ENCODE data around the gene CHST3.
"Not testable (repeated sequence)": the region's sequence is repeated elsewhere in the genome, so short reads cannot be mapped to it uniquely, and the experiment has no call there.

The CHST3 gene

DNA sequence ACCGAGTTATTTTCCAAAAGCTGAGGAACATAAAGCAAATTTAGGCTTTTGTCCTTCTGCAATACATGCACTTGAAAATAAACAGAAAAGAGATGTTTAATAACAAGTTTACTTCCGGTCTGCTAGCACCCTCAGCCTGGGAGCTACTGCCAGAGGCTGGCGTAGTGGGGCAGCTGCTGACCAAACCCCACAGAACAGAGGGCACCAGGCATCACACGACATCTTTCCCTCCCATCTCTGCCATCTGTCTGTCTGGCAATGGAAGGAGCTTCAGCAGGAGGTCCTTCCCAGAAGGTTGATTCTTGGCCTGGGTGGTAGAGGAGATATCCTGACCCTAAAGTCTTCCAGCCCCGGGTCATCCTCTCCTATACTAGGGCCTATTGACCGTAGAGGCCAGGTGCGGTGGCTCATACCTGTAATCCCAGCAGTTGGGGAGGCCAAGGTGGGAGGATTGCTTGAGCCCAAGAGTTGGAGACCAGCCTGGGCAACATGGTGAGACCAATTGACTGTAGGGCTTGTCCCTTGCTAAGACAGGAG is 47.8 kb downstream of the CHST3 start:
- no peak for DNase-seq

DNA sequence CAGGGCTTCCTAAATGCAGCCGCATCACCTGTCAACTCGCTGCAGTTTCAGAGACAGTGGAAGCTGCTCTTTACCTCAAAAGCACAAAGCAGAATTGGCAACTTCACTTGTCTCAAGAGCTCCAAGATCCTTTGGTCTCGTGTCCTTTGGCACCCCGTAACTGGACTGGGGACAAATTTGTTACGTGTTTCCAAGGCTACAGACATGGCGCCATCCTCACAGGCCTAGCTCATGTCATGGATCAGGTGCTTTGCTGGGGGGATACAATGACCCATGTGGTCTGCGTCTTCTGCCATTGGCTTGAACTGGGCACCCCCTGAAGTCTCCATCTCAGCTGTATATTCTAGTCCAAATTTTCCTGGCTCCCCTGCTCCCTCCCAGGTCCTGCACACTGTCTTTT is 48.6 kb downstream of the CHST3 start:
- DNase-seq, result no peak

DNA sequence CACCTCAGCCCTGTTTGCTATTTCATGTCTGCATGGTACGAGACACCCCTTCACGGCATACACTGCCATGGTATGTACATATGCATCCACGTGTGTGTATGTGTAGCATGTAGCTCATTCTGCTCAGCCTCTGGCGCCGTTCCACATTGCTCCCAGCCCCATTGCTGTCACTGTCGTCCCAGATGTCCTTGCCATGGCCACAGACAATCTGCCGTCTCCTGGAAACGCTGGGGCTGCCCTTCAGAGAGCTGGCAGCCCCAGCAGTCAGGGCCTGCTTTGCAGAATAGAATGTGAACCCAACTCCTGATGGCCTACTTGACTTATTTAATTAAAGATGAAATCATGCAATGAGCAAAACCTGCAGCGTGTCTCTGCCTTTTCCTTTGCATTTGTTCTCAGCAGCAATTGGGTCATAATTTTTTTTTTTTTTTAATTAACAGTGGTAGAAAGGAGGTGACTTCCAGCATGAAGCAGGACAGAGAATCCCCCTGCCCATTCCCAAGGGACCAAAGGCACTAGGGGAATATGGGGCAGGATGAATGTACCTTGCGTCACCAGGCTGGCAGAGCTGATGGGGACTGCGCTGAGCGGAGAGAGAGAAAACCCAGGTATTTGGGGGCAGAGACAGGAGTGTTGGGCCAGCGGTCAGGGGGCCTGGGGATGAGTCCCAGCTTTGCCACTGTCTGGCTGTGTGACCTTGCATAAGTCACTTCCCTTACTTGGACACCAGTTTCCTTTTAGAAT is 49.2 kb downstream of the CHST3 start:
- DNase-seq, result no peak

GRCh38 chr10:72014197-72014596 is 50.0 kb downstream of the CHST3 start:
- DNase-seq, result no peak

DNA sequence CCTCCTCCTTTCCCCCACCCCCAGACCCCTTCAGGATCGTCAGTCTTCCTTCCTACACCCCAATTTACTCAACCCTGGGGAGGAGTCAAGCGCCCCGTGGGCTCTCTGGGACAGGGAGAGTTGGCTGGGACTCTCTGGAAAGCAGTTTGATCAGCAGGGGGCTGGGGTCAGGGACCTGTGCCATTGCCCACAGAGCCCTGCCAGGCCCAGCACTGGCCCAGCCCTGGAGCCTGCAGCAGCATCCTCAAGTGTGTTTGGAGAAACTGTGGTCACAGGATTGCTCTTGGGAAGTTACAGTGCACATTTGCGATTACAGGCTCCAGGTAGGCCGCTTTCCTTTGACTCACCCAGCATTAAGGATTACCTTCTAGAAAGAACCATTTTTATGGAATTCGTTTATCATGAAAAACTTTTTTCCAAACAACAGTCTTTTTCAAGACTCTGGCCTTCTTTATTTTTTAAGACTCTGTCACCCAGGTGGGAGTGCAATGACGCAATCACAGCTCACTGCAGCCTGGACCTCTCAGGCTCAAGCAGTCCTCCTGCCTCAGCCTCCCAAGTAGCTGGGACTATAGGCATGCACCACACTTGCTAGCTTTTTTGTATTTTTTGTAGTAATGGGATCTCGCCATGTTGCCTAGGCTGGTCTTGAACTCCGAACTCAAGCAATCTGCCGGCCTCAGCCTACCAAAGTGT is 50.7 kb downstream of the CHST3 start:
- DNase-seq, result no peak

GRCh38 chr10:72015841-72016240 is 51.6 kb downstream of the CHST3 start:
- DNase-seq, result no peak

DNA sequence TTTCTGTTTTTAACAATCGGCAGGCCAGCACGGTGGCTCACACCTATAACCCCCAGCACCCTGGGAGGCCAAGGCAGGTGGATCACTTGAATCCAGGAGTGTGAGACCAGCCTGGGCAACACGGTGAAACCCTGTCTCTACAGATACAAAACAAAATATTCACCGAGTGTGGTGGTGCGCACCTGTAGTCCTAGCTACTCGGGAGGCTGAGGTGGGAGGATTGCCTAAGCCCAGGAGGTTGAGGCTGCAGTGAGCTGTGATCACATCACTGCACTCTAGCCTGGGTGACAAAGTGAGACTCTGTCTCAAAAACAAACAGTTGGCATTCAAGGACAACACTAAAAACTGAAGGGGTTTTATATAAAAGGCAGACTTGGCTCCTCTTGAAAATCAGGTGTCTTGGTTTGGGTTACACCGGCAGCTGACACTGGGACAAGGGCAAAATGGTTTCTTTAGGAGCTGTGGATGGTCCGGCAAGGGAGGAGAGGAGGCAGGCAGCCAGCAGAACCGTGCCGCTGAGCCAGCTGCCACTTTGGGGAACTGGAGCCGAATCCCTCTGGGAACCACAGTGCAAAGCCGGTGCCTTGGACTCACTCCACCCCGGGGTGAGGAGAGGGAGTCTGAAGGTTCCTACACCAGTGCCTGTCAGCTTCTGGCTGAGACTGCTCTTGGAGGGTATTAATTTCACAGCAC is 52.6 kb downstream of the CHST3 start:
- no peak for DNase-seq

GRCh38 chr10:72019085-72019876 is 55.1 kb downstream of the CHST3 start:
- DNase-seq, result no peak

DNA sequence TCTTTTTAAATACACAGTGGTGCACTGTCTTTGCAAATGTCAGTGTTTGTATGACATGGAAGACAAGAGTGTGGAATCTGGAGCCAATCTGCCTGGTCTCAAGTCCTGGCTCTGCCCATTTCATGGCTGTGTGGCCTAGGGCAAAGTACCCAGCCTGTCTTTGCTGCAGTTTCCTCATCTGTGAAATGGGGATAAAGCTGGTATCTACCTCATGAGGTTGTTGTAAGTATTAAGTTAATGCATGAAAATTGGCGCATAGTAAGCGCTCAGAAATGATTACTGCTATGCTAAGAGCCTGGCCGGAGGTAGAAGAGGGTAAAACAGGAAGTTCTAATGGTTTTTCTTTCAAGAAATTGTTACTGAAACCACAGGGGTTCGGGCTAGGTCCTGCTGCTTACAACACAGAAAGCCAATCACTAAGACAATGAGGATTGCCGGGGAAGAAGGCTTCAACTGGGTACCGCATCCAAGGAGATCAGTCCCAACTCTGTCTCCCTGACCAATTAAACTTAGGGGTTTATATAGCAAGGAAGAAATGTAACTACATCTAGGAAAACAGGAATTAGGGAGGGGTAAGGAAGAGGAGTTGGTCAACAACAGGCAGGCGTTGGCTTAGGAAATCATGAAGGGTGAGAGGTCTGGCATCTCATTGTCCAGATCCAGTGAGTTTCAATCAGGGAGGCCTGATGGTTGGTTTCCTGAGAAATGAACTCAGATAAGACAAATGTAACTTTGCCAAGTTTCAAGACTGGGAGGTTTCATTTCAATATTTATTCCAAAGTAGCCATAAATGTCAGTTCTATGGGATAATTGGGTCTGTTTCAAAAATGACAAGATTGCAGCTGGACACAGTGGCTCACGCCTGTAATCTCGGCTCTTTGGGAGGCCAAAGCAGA is 57.0 kb downstream of the CHST3 start:
- DNase-seq, result no peak

DNA sequence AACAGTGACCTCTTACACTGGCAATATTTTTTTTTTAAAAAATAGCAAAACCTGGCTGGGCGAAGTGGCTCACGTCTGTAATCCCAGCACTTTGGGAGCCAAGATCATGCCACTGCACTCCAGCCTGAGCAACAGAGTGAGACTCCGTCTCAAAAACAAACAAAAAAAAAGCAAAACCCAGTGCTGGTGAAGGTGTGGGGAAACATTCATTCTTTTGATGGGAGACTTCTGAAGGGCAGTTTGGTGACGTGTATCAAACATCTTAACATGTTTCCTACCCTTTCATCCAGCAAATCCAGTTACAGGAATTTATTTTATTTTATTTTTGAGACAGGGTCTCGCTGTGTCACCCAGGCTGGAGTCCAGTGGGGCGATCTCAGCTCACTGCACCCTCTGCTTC is 58.0 kb downstream of the CHST3 start:
- no peak for DNase-seq

DNA sequence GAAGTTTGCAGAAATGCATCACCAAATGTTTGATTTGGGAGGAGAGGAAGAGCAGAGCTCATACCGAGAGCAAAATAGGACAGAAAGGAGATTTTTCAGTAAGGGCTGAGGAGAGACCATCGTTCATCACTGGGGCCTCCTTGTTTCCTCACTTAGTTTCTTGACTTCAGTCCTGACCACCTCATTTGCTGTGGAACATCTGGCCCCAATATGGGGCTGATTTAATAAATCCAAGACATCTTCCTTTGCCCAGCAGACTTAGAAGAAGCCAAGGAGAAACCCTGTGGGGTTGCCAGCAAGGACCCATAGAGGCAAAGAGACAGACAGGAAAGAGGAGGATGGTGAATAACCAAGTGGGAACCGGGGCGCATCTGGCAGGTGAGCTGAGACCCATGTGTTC is 60.4 kb downstream of the CHST3 start:
- no peak for DNase-seq

GRCh38 chr10:72025400-72025799 is 61.2 kb downstream of the CHST3 start:
- DNase-seq, result no peak

DNA sequence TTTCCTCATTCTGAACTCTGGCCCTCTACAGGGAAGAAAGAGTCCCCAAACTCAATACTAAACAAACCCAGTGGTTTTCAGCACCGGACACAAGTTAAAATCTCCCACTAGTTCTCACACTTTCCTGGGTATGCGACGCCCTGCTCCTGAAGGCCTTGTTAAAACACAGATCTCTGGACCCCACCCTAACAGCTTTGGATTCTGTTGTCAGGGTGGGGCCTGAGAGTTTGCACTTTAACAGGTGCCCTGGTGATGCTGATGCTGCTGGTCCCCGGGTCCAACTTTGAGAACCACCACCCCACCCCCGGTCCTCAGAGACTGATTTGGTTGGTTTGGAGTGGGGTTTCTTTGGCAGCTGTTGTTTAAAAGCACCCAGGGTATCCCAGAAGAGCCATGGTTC is 61.6 kb downstream of the CHST3 start:
- DNase-seq, result no peak

GRCh38 chr10:72026278-72027111 is 62.3 kb downstream of the CHST3 start:
- DNase-seq, result no peak

DNA sequence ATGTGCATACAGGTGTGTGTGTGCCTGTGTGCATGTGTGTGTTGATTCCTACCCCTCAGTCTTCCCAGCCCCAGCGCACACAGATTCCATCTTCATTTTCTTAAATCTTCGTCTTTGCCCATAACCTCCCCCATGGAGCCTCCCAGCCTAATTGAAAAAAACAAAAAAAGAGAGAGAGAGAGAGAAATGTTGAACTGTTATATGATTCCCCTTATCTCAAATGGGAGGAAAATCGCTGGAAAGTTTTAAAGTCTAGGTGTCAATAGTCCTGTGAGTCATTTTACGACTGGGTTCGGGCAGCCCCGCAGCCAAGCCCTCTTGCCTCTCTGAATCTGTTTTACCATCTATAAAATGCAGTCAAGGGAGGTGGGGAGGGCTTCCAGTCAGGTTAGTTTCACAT is 63.3 kb downstream of the CHST3 start:
- no peak for DNase-seq

DNA sequence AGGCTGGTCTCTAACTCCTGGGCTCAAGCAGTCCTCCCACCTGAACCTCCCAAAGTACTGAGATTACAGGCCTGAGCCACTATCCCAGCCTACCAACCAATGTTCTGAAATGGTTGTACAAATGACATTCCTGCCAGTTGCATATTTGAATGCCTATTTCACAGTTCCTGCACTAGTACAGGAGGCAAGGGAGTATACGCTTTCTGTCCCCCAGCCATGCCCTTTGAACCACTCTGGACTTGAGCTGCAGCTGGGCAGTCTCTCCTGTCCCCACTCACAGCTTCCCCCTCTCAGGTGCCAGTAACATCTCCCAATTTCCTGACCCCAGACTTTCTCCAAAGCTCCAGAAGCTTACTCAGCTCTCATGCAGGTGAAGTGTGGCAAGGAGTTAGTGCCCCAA is 65.2 kb downstream of the CHST3 start:
- DNase-seq, result no peak

- DNase-seq, result no peak
Measured at GRCh38 chr10:72030762-72031543, 66.8 kb downstream of the CHST3 start.

GRCh38 chr10:72031706-72032105 is 67.5 kb downstream of the CHST3 start:
- no peak for DNase-seq

DNA sequence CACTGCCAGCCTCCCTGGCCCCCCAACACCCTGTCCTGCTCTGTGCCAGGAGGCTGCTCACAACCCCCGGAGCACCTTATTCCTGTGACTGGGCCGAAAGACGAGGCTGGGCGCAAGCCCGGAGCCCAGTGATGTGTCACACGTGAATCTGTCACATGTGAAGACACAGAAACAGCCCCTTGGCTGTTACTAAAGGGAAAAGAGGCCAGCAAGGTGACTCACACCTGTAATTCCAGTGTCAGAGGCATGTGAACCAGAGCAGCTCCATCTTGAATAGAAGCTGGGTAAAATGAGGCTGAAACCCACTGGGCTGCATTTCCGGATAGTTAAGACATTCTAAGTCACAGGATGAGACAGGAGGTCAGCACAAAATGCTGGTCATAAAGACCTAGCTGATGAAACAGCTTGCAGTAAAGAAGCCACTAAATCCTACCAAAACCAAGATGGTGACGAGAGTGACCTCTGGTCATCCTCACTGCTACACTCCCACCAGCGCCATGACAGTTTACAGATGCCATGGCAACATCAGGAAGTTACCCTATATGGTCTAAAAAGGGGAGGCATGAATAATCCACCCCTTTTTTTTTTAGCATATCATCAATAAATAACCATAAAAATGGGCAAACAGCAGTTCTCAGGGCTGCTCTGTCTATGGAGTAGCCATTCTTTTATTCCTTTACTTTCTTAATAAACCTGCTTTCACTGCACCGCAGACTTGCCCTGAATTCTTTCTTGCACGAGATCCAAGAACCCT is 68.4 kb downstream of the CHST3 start:
- DNase-seq, result not testable (repeated sequence)
